ENCODE data around the gene MAST4.

The MAST4 gene

DNA sequence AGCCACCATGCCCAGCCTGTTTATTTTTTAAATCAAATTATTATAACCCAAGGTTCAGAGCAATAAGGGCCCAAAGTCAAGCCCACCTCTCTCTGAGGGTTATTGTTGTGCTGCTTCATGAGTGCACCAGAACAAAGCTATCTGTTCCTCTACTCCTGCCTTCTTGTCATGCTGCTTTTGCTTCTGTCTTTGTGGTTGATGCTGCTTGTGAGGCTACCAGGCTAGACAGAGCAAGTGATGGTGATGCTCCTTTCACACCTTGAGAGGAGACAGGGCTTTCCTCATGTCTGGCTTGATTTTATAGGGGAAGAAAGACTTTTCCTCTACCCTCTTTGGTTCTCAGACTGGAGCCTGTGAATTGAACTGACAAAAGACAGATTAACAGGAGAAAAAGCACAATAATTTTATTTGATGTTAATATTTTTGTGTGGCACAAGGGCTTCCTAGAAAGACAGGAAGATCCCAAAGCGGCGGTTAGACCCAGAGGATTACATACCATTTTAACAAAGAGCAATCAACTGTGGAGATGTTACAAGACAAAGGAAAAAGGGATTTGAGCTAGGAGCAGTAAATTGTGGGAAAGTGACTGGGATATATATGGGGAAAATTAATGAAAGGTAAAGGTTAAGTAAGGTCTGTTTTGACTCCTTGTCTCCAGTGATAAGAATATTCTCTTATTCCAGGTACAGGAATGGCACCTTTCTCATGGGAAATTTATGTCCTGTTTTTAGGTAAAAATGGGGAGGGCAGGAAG lies 604.8 kb downstream of the MAST4 start:
- Mint-ChIP-seq H3K4me1 (peaks cover 11% of the 10 kb centered on the region), H3K4me3 (no peak overlapping the region), H3K36me3 (ENCODE audit: low read depth) (no peaks in the 10 kb centered on the region), H3K9me3 (peaks cover 2% of the 10 kb centered on the region), H3K27me3 (ENCODE audit: low read depth) (no peaks in the 10 kb centered on the region), H3K27ac (no peak overlapping the region)
- TF ChIP-seq, protein P1, sequence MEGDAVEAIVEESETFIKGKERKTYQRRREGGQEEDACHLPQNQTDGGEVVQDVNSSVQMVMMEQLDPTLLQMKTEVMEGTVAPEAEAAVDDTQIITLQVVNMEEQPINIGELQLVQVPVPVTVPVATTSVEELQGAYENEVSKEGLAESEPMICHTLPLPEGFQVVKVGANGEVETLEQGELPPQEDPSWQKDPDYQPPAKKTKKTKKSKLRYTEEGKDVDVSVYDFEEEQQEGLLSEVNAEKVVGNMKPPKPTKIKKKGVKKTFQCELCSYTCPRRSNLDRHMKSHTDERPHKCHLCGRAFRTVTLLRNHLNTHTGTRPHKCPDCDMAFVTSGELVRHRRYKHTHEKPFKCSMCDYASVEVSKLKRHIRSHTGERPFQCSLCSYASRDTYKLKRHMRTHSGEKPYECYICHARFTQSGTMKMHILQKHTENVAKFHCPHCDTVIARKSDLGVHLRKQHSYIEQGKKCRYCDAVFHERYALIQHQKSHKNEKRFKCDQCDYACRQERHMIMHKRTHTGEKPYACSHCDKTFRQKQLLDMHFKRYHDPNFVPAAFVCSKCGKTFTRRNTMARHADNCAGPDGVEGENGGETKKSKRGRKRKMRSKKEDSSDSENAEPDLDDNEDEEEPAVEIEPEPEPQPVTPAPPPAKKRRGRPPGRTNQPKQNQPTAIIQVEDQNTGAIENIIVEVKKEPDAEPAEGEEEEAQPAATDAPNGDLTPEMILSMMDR (IDR thresholded peaks at IDR 0.05; ENCODE audit: unreplicated experiment in 3 of 3): no peak

DNA sequence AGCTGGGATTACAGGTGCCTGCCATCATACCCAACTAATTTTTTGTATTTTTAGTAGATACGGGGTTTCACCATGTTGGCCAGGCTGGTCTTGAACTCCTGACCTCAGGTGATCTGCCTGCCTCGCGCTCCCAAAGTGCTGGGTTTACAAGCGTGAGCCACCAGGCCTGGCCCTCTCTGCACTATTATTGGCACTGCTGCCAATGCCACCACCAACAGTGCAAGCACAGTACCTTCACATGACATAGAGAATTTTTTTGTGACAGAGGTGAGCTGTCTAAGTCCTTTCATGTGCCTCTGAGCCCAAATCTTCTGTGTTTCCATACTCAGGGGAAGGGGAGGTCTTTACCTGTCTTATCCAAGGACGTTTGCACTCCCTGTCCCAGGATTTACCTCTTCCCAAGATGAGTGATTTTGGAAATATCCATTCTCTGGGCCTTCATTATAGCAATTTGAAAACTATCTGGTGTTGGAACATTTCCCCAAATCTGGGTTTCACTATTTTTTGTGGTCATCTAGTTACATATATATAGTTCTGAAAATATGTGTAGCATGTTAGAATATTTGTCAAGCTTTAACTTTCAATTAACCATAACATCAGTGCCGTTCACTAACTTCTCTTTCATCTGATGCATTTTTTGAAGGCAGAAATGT lies 605.8 kb downstream of the MAST4 start:
- TF ChIP-seq, protein P1 (IDR thresholded peaks at IDR 0.05; ENCODE audit: unreplicated experiment in 3 of 3): no peak
- Mint-ChIP-seq H3K4me3 (no peak overlapping the region), H3K9me3 (peaks cover 2% of the 10 kb centered on the region), H3K4me1 (peaks cover 11% of the 10 kb centered on the region), H3K36me3 (ENCODE audit: low read depth) (no peaks in the 10 kb centered on the region), H3K27ac (no peak overlapping the region), H3K27me3 (ENCODE audit: low read depth) (no peaks in the 10 kb centered on the region)

DNA sequence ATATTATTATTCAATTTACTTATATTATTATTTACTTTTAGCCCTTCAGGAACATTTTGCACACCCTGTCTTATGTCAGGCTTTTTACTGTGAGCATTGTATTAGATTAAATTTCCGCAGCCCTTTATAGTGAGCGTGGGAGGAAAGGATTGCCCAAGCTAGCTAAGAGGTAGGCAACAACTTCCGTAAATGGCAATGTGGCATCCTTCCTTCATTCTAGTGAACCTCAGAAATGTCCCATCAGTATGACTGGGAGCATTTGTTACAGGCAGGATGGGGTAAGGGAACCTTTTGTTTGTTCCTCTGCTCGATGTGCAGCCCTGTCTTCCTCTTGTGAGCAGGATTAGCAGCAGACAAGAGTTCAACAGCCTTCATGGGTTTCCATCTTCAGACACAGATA lies 606.6 kb downstream of the MAST4 start:
- no peak overlapping the region for H3K27ac Mint-ChIP-seq
- no peak overlapping the region for H3K4me3 Mint-ChIP-seq
- H3K27me3 Mint-ChIP-seq (ENCODE audit: low read depth): peaks cover 2% of the 10 kb centered on the region
- H3K36me3 Mint-ChIP-seq (ENCODE audit: low read depth): no peaks in the 10 kb centered on the region
- TF ChIP-seq, protein P1 (IDR thresholded peaks at IDR 0.05; ENCODE audit: unreplicated experiment in 3 of 3): no peak
- H3K9me3 Mint-ChIP-seq: peaks cover 2% of the 10 kb centered on the region
- H3K4me1 Mint-ChIP-seq: peaks cover 11% of the 10 kb centered on the region

DNA sequence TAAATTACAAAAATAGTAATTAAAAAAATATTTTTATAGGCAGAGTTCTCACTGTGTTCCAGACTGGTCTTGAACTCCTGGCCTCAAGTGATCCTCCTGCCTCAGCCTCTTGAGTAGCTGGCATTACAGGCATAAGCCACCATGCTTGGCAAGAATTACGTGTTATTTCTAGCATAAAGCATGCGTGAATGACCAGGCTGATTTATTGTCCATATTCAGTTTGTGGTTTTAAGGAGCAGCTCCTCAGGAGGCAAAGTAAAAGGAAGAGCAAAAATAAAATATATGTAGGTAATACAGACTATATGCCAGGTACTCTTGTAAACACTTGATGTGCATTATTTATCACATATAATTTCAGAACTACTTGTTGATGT lies 607.5 kb downstream of the MAST4 start:
- peaks cover 2% of the 10 kb centered on the region for H3K9me3 Mint-ChIP-seq

DNA sequence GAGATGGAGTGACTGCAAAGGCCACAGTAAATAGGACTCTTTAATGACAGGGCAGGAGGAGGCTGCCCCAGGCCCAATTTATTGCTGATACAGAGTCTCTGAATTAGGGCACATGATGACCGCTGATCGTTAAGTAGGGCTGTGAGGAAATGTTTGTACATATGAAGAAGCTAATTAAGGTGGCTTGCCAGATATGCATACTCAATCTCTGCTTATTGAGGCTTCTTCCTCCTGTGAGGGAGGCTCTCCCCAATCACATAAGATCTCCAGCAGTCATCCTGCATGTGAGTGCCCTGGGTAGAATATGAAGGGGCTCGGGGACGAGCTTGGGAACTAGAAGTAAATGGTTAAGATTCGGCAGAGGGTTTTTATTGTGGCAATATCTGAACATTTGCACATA lies 608.6 kb downstream of the MAST4 start:
- Mint-ChIP-seq H3K27ac (no peak overlapping the region), H3K27me3 (ENCODE audit: low read depth) (peaks cover 6% of the 10 kb centered on the region), H3K36me3 (ENCODE audit: low read depth) (no peaks in the 10 kb centered on the region), H3K9me3 (peaks cover 2% of the 10 kb centered on the region), H3K4me3 (no peak overlapping the region), H3K4me1 (peaks cover 11% of the 10 kb centered on the region)
- TF ChIP-seq, protein P1 (IDR thresholded peaks at IDR 0.05; ENCODE audit: unreplicated experiment in 3 of 3): no peak

More for the DNA sequence above, 607.5 kb downstream of the MAST4 start:
- Mint-ChIP-seq H3K4me1 (peaks cover 11% of the 10 kb centered on the region), H3K27ac (no peak overlapping the region), H3K4me3 (no peak overlapping the region), H3K36me3 (ENCODE audit: low read depth) (no peaks in the 10 kb centered on the region), H3K27me3 (ENCODE audit: low read depth) (peaks cover 6% of the 10 kb centered on the region)
- TF ChIP-seq, protein P1 (IDR thresholded peaks at IDR 0.05; ENCODE audit: unreplicated experiment in 3 of 3): no peak

Measured in nephron (organoid).